AG08396 (cell line): Measurements from ENCODE around the gene ADAMTS8.

Experiments used
- DNase-seq: peaks from one replicate; pipeline ENCODE4 v3.0.0; 2012; ENCODE audit warnings: low spot score, mixed read lengths

ADAMTS8 gene

DNA sequence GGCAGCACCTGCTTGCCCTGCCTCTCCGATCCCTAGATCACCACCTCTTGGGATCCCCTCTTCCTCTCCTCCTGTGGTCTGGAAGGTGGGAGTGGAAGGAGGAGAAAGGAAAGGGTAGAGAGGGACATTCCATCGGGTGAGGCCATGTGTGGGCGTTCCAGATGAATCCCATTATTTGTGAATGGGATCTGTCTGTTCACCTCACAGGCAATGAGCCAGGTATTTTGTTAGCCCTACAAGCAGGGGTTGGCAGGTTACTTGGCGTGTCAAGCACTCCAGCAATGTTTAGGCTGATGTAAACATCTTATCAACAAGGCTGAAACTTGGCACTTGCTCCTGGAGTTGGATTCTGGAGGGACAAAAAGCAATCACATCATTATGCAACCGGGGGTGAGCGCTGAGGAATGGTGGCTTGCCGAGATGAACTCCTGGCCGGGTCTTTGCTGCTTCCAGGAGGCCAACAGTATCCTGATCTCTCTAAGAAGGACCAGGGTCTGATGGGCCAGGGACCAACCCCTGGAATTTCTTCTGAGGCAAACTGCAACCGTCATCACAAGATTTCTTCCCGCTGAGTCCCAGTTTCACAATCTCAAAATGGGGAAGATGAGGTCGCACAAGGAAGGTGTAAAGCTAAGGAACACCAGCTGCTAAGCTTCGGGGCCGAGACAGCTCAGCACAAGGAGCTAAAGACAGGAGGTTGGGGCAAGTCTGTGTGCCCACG, 7.8 kb downstream of the ADAMTS8 start:
- peak; percentile 52 for DNase-seq

DNA sequence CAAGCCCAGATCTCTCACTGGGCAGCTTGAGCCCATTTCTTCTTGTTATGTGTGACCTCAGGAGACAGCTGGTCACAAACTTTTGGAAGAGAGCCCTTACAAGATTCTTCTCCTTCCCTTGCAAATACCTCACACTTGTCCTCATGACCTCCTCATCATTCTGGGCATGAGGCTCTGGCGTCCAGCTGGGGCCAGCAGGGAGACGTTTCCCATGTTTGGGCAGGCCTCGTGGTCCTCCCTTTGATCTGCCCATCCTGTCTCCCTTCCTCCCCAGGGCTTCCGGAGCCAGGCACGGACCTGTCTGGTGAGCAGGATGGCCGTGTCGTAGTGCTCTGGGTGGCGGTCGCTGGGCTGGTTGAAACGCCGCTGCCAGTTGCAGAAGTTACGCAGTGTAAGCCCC, 9.7 kb downstream of the ADAMTS8 start:
- DNase-seq = peak; percentile 81

DNA sequence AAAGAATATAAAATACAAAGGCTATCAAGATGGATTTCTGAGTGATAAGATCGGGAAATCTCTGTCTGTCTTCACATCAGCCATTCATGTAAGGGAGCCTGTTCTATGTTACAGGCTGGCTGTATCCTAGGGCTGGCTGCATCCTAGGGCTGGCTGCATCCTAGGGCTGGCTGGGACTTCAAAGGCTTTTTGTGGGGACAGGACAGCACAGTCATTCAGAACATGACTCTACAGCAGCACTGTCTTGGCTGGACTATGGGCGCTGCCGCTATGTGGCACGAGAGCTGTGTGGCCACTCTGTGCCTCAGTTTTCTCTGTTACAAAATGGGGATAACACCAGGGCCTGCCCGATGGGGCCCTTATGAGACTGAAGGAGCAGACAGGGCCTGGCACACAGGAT, 10.2 kb downstream of the ADAMTS8 start:
- no peak for DNase-seq

DNA sequence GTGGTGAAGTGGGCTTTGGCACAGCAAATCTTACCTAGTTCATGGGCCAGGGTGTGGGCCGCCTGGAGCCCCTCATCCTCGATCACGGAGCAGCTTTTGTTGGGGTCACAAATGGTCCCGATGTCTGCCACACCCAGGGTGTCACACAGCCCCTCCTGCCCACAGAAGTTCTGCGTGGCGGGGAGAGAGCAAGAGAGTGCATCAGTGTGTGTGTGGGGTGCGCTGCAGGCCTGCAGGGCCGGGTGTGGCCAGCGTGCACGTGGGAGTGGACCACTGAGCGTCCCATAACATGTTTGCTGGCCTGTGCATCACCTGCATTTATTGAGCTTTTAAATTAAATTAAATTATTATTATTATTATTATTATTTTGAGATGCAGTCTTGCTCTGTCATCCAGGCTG, 11.5 kb downstream of the ADAMTS8 start:
- no peak for DNase-seq

DNA sequence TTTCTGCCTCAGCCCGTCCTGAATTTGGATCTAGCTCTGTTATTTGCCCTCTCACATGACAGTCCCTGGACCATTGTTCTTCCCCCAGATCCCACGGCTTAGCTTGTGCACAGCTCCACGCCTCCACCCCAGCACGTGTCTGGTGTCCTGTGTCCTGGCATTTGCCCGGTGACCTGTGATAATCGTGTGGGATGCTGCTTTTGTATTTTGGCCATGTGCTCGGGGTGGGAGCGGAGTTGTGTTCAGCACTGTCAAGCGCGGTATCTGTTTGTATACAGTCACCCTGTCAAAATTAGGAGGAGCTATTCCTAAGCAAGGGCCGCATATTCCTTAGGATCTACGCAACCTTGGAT, 11.9 kb downstream of the ADAMTS8 start:
- no peak for DNase-seq

DNA sequence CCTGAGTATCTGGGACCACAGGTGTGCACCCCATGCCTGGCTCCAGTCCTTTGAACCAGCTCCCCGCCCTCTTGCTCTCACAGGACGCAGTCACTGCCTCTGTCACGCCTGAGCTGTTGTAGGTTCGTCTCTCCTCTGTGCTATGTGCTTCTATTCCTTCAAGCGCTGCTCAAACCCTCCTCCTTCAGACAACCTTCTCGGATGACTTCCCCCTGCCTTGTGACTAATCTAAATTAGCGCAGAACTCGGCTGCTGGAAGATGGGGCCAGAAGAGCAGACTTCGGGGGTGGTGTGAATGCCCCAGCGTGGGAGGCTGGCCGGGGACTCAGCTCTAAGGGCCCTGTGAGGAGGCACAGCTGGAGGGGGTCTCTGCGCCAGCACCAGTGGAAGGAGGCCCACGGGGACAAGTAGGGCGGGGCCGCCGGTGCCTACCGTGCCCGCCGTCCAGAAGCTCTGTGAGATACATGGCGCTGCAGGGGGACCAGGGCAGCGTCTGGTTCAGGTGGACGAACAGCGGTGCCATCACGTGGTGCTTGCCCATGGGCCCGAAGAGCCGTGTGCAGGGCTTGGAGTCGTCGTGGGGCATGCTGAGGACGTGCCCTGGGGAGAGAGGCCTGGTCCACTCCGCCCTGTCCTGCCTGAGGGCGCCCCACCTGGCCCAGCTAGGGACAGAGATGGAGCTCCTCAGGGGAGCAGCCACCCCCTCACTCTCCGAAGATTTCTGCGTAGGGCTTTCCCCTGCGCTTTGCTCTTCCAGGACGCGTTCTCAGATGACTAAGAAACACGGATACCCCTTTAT, 12.5 kb downstream of the ADAMTS8 start:
- no peak for DNase-seq

DNA sequence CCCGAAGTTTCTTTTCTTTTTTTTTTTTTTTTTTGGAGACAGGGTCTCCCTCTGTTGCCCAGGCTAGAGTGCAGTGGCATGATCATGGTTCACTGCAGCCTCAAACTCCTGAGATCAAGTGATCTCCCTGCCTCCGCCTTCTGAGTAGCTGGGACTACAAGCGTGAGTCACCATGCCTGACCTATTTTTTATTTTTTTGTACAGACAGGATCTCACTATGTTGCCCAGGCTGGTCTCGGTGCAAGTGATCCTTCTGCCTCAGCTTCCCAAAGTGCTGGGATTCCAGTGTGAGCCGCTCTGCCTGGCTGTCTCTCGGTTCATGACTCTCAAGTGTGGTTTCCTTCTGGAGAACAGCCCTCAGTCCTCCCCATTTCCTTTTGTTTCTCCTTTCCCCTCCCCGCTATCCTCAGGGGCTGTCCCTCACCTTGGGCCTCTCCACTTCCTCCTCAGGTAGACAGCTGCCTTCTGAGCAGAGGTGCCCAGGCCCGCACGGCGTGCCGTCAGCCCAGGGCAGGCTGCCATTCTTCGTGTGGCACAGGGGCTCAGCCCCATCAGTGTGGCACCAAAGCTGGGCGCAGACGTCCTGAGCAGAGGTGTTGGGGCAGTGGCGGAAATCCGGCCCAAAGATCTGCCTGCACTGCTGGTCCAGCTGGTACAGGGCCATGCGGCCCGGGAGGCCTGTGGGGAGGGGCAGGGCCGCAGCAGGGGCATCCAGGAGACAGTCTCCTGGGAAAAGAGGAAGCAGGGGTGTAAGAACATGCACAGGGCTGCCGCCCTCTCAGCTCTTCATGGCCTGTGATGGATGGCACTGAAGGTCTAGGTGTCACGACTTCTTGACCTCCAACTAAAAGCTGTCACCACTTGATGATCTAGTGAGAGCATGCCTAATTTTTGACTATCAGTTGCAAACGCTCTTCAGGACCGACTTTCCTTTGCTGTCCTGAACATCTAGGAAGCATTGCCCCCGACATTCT, 14.0 kb downstream of the ADAMTS8 start:
- no peak for DNase-seq

DNA sequence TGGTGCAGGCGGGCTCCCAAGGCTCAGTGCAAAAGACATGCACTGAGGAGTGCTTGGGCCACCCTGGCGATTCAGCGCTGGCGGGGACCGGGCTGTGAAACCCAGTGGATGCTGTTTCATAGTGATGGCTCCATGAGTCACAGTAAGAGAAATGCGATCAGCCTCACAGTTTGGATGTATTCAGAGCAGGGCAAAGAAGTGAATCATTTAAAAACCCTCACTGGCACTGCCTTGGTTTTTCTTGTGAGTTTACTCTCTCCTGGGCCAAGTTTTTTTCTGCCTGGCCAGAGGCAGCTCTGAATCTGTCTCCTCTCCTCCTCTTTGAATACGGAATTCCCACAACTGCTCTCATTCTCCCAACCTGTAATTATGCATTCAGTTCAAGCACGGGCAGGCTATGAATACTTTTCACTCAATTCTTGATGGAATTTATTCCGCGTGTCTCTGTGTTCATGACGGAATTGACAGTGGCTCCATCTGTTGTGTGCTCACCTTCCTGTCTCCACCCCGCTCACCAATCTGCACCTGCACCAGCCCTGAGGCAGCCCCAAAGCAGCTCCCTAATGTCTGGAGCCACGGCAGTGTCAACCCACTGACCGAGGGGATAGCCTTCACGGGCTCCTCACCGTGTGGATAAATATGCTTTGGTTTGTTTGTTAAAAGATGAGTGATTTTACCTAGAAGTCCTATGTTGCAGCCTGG, 14.9 kb downstream of the ADAMTS8 start:
- DNase-seq = peak; percentile 92

DNA sequence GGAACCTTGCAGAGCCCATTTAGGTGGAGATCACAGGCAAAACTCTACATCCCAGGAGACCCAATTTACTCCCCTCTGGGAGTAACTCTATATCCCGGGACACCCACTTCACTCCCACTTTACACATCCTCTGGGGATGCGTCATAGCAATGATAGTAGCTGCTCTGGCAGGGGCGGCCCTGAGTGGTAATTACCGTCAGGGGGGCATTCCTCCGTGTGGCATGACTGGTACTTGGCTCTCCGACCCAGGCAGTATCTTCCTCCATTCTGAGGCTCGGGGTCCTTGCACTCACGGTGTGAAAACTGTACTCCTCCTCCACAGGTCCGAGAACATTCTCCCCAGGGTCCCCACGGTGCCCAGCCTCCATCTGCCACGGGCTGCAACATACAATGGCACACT, 17.2 kb downstream of the ADAMTS8 start:
- DNase-seq = no peak

DNA sequence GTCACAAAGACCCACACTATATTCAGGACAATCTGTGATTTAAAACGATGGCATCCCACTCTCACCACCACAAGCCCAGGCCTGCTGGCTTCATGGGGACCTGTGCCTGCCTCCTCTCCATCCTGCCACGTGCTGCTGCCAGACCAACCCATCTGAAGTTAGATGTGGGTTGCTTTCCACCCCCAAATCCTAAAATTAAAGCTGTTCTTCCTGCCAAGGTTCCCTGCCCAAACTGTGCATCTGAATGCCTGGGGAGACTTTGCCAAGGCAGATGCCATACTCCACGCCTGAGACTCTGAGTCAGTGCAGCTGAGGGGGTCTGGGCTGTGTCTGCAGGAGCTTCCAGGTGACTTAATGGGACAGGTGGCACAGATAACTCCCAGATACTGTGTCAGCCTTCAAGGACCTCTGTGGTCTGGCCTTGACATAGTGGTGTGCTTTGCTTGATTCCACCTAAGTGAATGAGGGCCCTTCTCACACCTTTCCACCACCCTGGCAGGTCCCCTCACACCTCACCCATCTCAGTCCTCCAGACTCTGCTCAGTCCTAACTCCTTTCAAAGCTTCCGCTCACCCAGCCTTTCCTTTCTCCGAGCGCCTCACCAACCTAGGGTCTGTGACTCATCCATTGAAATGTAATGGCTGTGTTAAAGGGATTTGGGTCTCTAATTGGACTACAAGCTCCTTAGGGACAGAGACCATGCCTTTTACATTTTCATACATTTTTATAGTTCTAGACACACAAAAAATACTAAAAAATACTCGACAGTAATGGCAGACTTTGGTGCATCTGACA, 18.6 kb downstream of the ADAMTS8 start:
- no peak for DNase-seq

DNA sequence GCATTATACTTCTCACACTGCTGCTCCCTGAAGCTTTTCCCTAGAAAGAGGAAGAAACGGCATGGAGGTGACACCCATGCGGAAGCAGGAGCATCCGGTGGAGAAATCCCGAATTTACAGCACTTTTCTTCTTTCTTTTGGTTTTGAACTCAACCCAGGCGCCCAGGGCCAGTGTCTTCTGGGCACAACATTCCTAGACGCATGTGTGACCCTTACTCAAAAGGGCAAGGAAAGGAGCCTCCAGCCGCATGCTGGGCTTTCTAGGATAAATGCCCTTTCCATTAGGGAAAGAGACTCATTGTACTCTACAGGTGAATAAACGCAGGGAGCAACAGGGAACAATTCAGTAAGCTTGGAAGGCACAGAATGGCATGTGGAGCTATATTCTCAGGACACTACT, 19.5 kb downstream of the ADAMTS8 start:
- no peak for DNase-seq

DNA sequence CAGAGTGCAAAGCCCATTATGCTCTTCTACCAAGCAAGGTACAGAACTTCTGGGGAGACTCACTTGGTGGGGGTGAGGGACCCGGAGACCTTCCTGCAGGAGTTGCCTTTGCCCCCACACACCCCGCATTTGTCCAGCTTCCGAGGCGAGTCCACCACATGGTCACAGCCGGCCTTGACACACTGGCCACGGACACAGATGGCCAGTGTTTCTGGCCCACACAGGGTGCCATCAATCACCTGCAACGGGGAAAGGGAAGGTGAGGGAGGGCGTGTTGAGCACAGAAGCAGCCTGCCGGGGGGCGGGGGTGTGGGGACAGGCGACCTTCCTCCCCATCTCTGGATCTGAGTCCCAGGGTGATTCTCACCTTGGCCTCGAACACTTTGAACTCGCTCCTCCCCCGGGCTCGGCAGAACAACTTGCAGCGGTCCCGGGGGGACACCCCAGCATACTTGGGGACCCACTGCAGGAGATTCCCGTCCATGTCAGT, 20.0 kb downstream of the ADAMTS8 start:
- no peak for DNase-seq

DNA sequence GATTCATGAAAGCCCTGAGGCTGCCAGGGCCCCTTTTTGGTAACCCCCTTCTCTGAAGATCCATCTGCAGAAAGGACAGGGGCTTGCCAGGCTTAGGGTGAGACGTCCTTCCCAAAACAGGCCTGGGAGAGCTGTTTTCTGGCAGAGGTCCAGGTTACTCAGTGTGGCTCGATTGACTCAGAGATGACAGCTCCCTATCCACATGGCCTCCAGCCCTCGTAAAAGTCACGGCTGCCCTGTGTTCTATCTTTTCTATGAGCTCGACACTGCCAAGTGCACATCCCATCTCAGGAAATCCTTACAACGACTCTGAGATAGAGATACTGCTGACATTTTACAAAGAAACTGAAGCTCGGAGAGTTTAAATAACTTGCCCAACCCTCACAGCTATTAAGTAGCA, 20.4 kb downstream of the ADAMTS8 start:
- peak; percentile 80 for DNase-seq

DNA sequence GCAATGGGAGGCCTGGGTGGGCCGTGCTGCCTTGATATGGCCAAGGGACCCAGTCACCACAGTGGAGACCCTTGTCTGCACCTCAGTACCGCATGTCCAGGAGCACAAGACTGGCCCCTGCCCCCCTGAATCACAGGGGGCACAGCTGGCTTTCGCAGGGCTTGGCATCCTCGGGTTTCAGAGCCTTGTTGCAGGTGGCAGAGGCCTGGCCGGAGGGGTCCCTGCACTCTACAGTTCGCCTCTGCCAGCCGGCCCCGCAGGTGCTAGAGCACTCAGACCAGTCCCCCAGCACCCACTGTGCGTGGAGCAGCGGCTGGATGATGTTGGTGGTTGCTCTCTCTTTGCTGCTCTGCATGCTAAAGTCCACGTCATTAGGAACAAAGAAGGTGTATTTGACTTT, 23.0 kb downstream of the ADAMTS8 start:
- no peak for DNase-seq

DNA sequence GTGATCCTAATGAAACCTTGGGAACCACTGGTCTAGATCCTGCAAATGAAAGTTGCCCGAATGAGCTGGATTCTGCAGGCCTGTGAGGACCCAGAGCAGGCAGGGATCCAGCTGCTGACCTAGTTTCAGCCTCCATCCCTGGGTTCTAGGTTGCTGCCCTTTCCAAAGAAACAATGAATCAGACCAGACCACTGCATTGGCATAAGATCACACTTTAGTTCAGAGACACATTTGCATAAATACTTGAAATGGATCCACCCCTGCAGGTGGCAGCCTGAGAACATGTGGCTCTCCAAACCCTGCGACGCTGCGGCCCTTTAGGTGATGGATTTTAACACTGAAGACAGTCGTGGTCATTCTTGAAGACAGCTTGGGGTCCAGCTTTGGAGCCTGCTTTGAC, 23.7 kb downstream of the ADAMTS8 start:
- no peak for DNase-seq

DNA sequence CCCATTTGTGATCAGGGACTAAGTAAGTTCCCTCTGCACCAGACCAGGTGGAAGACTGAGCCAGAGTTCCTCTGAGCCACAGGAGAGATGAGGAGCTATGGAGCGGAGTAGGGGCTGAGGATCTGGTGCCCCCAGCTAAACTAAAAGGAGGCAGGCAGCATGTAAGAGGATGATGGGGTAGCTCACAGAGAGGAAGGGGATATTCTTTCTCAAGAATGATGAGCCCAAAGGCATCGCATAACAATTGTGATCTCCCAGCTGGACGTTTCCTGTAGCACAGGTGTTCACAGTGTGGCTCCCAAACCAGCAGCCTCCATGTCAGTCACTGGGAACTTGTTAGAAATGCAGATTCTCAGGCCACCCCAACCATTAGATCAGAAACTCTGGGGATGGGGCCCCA, 24.4 kb downstream of the ADAMTS8 start:
- DNase-seq = no peak

DNA sequence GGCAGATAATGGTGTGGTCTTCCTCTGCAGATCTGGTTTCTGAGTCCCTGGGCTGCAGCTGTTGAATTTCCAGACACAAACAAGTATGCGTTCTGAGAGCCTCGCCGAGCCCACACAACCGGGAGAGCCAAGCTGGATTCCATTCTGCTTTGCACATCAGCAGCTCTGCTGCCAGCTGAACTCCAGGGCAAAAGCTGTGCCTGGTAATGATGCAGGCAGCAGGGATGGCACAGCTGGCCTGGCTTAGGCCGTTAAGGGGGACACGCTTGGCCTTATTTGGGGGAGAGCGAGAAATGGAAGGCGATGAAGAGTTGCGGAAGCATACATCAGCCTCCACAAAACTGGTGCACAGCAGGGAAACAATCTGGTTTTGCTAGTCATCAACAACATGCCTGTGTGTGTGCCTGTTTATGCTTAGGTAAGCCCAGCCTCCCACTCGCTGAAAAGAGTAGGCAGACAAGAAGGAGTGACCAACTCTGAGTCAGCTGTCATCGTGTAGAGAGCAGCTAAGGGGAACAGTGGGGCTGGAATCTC, 25.1 kb downstream of the ADAMTS8 start:
- DNase-seq = peak; percentile 81

DNA sequence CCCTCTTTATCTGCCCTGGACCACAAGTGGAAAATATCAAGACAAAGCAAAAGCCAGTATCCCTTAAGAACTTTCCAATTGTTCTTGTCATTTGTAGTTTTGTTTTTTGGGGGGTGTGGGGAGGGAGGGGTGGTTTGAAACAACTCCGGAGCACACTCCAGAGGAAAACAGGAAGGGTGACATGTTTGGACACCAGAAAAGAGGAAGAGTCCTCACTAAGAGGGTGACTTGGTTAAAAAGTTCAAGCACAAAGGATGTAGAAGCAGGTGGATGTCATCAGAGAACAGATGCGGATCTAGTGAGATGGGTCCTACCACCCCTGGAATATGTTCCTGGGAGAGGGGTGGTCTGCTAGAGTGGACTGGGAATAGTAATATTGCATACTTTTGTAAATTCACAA, 25.8 kb downstream of the ADAMTS8 start:
- no peak for DNase-seq

DNA sequence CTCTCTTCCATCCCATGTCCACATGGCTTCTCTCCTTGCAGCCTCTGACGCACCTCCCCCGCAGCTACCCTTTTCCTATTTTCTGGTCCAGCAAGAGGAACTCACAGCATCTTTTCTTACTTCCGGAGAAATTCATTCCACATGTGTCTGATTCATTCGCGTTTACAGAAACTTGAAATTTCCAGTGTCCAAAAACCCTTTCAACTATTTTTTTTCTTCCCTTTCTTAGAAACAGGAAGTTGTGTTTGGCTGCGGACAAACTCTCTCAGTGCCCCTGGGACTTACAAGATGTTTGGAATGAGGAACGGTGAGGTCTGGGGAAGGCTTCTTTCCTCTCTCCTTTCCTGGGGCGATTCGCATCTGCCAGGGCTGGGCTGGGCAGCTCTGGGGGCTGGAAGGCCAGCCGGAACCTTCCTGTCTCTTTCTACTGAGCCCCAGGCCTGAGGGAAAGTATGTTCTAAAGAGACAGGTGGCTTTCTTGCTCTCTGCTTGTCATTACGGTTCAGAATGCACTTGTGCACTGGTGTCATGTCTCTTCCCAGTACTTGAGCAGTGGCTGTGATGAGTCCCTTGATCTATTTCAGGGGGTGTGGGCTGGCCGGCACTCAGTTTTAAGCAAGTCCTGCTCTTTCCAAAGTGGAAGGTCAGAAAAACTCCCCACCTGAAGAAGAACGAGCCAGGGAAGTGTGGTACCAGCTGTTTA, 27.5 kb downstream of the ADAMTS8 start:
- DNase-seq = no peak

DNA sequence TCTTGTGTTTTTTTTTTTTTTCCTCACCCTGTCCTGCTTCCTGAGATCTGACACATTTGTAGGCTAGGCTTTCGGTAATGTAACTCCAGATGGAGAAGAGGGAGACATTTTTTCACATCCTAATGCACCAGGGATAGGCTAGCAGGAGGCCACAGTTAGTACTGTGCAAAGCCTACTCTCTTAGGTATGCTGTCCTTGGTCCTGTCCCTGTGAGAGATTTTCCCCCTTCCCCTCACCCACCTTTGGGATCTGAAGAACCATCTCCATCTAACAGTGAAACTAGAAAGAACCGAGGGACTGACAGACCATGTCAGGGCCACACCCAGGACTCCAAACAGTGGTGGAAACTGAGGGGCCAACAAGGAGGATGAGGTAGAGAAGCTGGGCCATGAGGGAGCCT, 29.2 kb downstream of the ADAMTS8 start:
- DNase-seq = no peak
